Mononuclear cell (primary cell): ENCODE results near the gene SCYGR6. TPM values are rescaled to one million over a fixed set of nuclear protein-coding genes. Genes with fewer than 3 reads are reported as not detected.
"Not testable (repeated sequence)": the region's sequence is repeated elsewhere in the genome, so short reads cannot be mapped to it uniquely, and the experiment has no call there.

ENCODE experiments used
- H3K27me3 ChIP-seq: 2 replicates; pipeline ENCODE4 v1.6.0; 2011; ENCODE audit warnings: low read length, control low read depth; ENCODE audit not compliant: insufficient read depth
- H3K4me1 ChIP-seq: 2 replicates; pipeline ENCODE4 v1.5.1; 2011; ENCODE audit warnings: mild to moderate bottlenecking, low read length, control low read depth; ENCODE audit not compliant: insufficient read depth
- H3K4me3 ChIP-seq: 2 replicates; pipeline ENCODE4 v1.5.1; 2011; ENCODE audit warnings: mild to moderate bottlenecking, low read length, moderate library complexity
- H3K9me3 ChIP-seq: 2 replicates; pipeline ENCODE4 v1.5.1; 2011; ENCODE audit warnings: low read depth, mild to moderate bottlenecking, control low read depth, low read length
- total RNA-seq: library from RNA; depleted of rRNA; stranded (reverse); fragments of >200 nt; gene quantifications from one replicate; pipeline ENCODE4 v1.2.3, GENCODE V29; 2012

Gene SCYGR6, protein sequence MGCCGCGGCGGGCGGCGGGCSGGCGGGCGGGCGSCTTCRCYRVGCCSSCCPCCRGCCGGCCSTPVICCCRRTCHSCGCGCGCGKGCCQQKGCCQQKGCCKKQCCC
- not detected for total RNA-seq

GRCh38 chr2:227724394-227725039 lies at the start of gene SCYGR6:
TSS of gene SCYGR6 (minus strand) at chr2:227724757. CDS start at chr2:227724757, 0 bp downstream.
- Histone ChIP-seq H3K27me3 (no peaks in the 10 kb centered on the region), H3K4me1 (no peaks in the 10 kb centered on the region)

GRCh38 chr2:227774011-227774624 lies 49.6 kb upstream of the SCYGR6 start:
- Histone ChIP-seq H3K4me3 (no peak overlapping the region), H3K27me3 (no peaks in the 10 kb centered on the region), H3K9me3 (no peaks in the 10 kb centered on the region), H3K4me1 (no peaks in the 10 kb centered on the region)

More at GRCh38 chr2:227724394-227725039, at the start of gene SCYGR6:
- Histone ChIP-seq H3K9me3 (no peaks in the 10 kb centered on the region), H3K4me3 (no peak within 1 kb of the TSS)

GRCh38 chr2:227772932-227773331 lies 48.4 kb upstream of the SCYGR6 start:
- Histone ChIP-seq H3K27me3 (no peaks in the 10 kb centered on the region), H3K4me3 (no peak overlapping the region), H3K9me3 (no peaks in the 10 kb centered on the region), H3K4me1 (no peaks in the 10 kb centered on the region)

DNA sequence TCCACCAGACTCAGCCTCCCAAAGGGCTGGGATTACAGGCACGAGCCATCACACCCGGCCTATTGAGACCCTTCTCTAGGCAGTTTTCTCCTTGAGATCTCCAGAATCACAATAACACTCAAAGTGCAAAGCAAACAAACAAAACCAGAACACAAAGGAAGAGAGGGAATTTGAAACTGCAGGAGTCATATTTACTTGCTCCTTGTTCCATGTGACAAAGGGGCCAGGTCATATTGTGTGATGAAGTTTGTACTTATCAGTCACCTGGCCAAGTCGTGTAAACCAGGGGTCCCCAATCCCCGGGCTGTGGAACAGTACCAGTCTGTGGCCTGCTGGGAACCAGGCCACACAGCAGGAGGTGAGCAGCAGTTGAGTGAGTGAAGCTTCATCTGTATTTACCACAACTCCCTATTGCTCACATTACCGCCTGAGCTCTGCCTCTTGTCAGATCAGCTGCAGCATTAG lies 47.7 kb upstream of the SCYGR6 start:
- H3K4me3 ChIP-seq, result no peak overlapping the region
- no peaks in the 10 kb centered on the region for H3K4me1 ChIP-seq
- H3K27me3 ChIP-seq, result no peaks in the 10 kb centered on the region
- H3K9me3 ChIP-seq, result no peaks in the 10 kb centered on the region

DNA sequence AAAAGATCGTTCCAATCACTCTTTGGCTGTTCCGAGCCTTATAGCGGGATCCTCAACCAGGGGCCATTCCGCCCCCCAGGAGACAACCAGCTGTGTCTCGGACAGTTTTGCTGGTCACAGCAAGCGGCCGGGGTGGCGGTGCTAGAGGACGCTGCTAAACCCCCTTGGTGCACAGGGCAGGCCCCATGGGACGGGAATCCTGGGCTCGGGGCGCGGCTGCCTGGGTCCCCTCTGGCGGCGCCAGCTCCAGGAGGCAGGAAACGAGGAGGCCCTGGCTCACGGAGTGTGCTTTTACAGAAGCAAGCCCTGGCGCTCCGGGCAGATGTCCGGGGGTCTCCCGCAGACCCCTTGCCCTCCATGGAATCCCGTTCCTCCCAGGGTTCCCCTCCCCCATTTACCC lies 43.3 kb upstream of the SCYGR6 start:
- no peak overlapping the region for H3K4me3 ChIP-seq
- H3K27me3 ChIP-seq, result no peaks in the 10 kb centered on the region
- H3K9me3 ChIP-seq, result no peaks in the 10 kb centered on the region
- no peaks in the 10 kb centered on the region for H3K4me1 ChIP-seq

DNA sequence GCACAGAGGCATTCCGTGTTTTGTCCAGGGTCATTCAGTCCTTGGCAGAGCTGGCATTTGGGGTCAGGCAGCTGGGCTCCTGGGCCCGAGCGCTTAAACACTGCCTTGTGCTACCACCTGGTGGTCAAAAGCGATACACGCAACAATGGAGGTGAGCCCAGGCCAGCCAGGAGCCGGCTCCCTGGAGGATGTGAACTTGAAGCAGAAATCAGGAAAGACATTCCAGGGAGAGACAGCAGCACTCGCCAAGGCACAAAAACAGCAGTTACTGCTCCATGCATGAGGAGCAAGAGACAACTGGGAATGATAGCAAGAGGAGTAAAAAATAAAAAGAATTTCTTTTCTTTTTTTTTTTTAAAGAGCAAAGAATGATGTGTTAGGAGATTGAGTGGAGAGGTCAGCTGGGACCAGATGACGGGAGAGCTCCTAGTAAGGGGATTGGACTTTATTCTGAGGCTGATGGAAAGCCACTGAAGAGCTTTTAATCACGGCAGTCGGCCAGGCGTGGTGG lies 41.9 kb upstream of the SCYGR6 start:
- no peaks in the 10 kb centered on the region for H3K9me3 ChIP-seq
- no peak overlapping the region for H3K4me3 ChIP-seq
- H3K27me3 ChIP-seq, result no peaks in the 10 kb centered on the region
- no peaks in the 10 kb centered on the region for H3K4me1 ChIP-seq

GRCh38 chr2:227765788-227766372 lies 41.3 kb upstream of the SCYGR6 start:
- no peak overlapping the region for H3K4me3 ChIP-seq

GRCh38 chr2:227761740-227762476 lies 37.4 kb upstream of the SCYGR6 start:
- no peaks in the 10 kb centered on the region for H3K4me1 ChIP-seq
- H3K9me3 ChIP-seq, result no peaks in the 10 kb centered on the region
- no peaks in the 10 kb centered on the region for H3K27me3 ChIP-seq
- H3K4me3 ChIP-seq, result no peak overlapping the region

More at GRCh38 chr2:227765788-227766372, 41.3 kb upstream of the SCYGR6 start:
- Histone ChIP-seq H3K27me3 (no peaks in the 10 kb centered on the region), H3K9me3 (no peaks in the 10 kb centered on the region), H3K4me1 (no peaks in the 10 kb centered on the region)

DNA sequence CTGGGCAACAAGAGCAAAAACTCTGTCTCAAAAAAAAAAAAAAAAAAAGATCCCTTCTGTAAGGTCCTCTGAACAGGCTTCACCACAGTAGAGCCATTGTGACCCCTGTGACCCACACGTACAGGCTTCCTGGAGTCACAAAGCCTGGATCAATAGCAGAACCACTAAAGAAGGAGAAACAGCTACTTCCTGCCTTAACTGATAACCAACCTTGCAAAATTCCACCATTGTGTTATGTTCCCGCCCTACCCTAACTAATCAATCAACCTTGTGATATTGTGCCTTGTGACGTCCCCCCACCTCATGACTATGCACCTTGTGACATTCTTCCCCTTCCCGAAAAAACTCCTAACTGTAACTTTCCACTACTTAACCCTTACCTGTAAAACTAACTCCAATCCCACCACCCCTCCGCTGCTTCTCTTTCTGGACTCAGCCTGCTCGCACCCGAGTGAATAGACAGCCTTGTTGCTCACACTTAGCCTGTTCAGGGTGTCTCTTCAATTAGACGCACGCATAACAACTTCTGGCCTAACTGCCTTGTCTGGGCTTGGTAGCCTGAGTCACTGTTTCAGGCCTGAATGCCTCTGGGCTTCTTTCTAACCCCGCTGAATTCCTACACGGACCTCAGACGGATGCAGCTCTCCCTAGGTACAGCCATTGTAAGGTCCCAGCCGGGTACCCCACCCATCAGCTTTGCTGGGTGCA lies 35.0 kb upstream of the SCYGR6 start:
- no peaks in the 10 kb centered on the region for H3K4me1 ChIP-seq
- no peaks in the 10 kb centered on the region for H3K9me3 ChIP-seq

GRCh38 chr2:227756261-227756660 lies 31.7 kb upstream of the SCYGR6 start:
- not testable (repeated sequence) for H3K9me3 ChIP-seq, H3K27me3 ChIP-seq, H3K4me3 ChIP-seq, H3K4me1 ChIP-seq

More for the DNA sequence above, 35.0 kb upstream of the SCYGR6 start:
- H3K4me3 ChIP-seq, result no peak overlapping the region
- H3K27me3 ChIP-seq, result no peaks in the 10 kb centered on the region

DNA sequence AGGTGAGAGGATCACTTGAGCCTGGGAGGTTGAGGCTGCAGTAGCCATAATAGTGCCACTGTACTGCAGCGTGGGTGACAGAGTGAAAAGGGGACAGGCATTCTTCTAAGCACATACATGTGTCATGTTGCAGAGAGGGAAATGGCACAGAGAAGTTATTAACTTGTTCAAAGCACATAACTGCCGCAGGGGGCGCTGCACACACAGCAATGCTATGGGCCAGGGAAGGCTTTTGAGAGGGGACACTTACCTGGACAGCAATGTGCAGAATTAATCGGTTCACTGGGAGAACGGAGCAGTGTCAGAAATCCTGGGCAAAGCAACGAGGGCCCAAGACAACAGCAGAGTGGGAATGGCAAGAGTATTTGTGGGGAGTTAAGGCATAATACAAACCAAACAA lies 23.5 kb upstream of the SCYGR6 start:
- Histone ChIP-seq H3K27me3 (no peaks in the 10 kb centered on the region), H3K4me3 (no peak overlapping the region), H3K9me3 (no peaks in the 10 kb centered on the region), H3K4me1 (no peaks in the 10 kb centered on the region)

GRCh38 chr2:227745594-227745993 lies 21.0 kb upstream of the SCYGR6 start, which contains the start of gene SCYGR8:
TSS of gene SCYGR8 (plus strand) at chr2:227745894. CDS start at chr2:227745894, 0 bp downstream.
- Histone ChIP-seq H3K27me3 (no peaks in the 10 kb centered on the region), H3K9me3 (no peaks in the 10 kb centered on the region), H3K4me3 (no peak within 1 kb of the TSS), H3K4me1 (no peaks in the 10 kb centered on the region)

DNA sequence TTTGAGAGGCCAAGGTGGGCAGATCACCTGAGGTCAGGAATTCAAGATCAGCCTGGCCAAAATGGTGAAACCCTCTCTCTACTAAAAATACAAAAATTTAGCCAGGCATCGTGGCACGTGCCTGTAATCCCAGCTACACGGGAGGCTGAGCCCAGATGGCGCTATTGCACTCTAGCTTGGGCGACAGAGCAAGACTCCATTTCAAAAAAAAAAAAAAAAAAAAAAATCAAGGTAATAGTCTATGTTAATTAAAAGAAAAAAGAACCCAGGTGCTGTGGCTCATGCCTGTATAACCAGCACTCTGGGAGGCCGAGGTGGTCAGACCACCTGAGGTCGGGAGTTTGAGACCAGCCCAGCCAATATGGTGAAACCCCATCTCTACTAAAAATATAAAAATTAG lies 16.1 kb upstream of the SCYGR6 start:
- H3K4me1 ChIP-seq, H3K9me3 ChIP-seq, H3K27me3 ChIP-seq, H3K4me3 ChIP-seq: not testable (repeated sequence)

- Histone ChIP-seq H3K27me3 (no peaks in the 10 kb centered on the region), H3K4me3 (no peak overlapping the region), H3K4me1 (no peaks in the 10 kb centered on the region), H3K9me3 (no peaks in the 10 kb centered on the region)
These were observed 14.8 kb upstream of the SCYGR6 start for GRCh38 chr2:227739351-227739750.
